ENCODE data around the gene AARS2. TPM values are rescaled to one million over a fixed set of nuclear protein-coding genes. Genes with fewer than 3 reads are reported as not detected.

AARS2 gene
- total and polyA plus RNA-seq, 4 donors: 1.9 to 9.6 (median 6.9) TPM

- no peak for TF ChIP-seq RXRA (IDR thresholded peaks at IDR 0.05)
- no peak for TF ChIP-seq FOXA2 (IDR thresholded peaks at IDR 0.05)
- TF ChIP-seq SP1 (IDR thresholded peaks at IDR 0.05): no peak
- TF ChIP-seq RAD21 (IDR thresholded peaks at IDR 0.05): no peak
- TF ChIP-seq HNF4G (IDR thresholded peaks at IDR 0.05): no peak
- TF ChIP-seq YY1 (IDR thresholded peaks at IDR 0.05): no peak
- TF ChIP-seq EGR1 (IDR thresholded peaks at IDR 0.05; ENCODE audit: low read depth in 2 of 2): no peak
- no peak for TF ChIP-seq TAF1 (conservative IDR thresholded peaks at IDR 0.05)
- no peak for TF ChIP-seq HNF4A (conservative IDR thresholded peaks at IDR 0.05)
- Histone ChIP-seq H3K27ac (ENCODE audit: low read depth in 1 of 2, low read length in 2 of 2) (no peak overlapping the region), H3K36me3 (ENCODE audit: control insufficient read depth in 4 of 4, insufficient read depth in 3 of 4, low read depth in 1 of 4, low read length in 3 of 4) (peaks cover 0 to 23% (median 11%) of the 10 kb centered on the region in 4 donors), H3K4me3 (ENCODE audit: low read depth in 1 of 3, low read length in 3 of 3) (peak overlapping the region in 2 of 3 donors; percentile 30 to 51), H3K9me3 (ENCODE audit: control insufficient read depth in 4 of 4, low read length in 3 of 4) (no peaks in the 10 kb centered on the region), H3K27me3 (ENCODE audit: control insufficient read depth in 4 of 4, insufficient read depth in 4 of 4, low read length in 3 of 4) (peaks cover 0 to 12% (median 4%) of the 10 kb centered on the region in 4 donors), H3K4me1 (ENCODE audit: control insufficient read depth in 4 of 4, insufficient read depth in 4 of 4, low read length in 3 of 4) (peaks cover 7 to 13% (median 11%) of the 10 kb centered on the region in 4 donors), H3K9ac (ENCODE audit: low read depth in 1 of 2, low read length in 2 of 2) (no peak overlapping the region)
- 1% methylated on average over 86 of the region's 86 CpGs for WGBS
- DNase-seq (ENCODE audit: low spot score): no peak
These were observed 15.8 kb downstream of the AARS2 start for GRCh38 chr6:44297063-44298038.

GRCh38 chr6:44294832-44295791, 18.0 kb downstream of the AARS2 start:
- H3K27ac ChIP-seq (ENCODE audit: low read depth in 1 of 2, low read length in 2 of 2): no peak overlapping the region
- H3K9ac ChIP-seq (ENCODE audit: low read depth in 1 of 2, low read length in 2 of 2): no peak overlapping the region
- 66% methylated on average over 7 of the region's 7 CpGs for WGBS
- no peak for TF ChIP-seq HNF4G (IDR thresholded peaks at IDR 0.05)
- TF ChIP-seq, protein P1, sequence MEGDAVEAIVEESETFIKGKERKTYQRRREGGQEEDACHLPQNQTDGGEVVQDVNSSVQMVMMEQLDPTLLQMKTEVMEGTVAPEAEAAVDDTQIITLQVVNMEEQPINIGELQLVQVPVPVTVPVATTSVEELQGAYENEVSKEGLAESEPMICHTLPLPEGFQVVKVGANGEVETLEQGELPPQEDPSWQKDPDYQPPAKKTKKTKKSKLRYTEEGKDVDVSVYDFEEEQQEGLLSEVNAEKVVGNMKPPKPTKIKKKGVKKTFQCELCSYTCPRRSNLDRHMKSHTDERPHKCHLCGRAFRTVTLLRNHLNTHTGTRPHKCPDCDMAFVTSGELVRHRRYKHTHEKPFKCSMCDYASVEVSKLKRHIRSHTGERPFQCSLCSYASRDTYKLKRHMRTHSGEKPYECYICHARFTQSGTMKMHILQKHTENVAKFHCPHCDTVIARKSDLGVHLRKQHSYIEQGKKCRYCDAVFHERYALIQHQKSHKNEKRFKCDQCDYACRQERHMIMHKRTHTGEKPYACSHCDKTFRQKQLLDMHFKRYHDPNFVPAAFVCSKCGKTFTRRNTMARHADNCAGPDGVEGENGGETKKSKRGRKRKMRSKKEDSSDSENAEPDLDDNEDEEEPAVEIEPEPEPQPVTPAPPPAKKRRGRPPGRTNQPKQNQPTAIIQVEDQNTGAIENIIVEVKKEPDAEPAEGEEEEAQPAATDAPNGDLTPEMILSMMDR (IDR thresholded peaks at IDR 0.05; ENCODE audit: low read depth, low read length, missing input control): no peak
- TF ChIP-seq MAX (IDR thresholded peaks at IDR 0.05): no peak
- no peak overlapping the region for H3K4me3 ChIP-seq (ENCODE audit: low read depth in 1 of 3, low read length in 3 of 3)
- H3K9me3 ChIP-seq (ENCODE audit: control insufficient read depth in 4 of 4, low read length in 3 of 4): no peaks in the 10 kb centered on the region
- peaks cover 0 to under 1% (median under 1%) of the 10 kb centered on the region in 4 donors for H3K36me3 ChIP-seq (ENCODE audit: control insufficient read depth in 4 of 4, insufficient read depth in 3 of 4, low read depth in 1 of 4, low read length in 3 of 4)
- peaks cover 7 to 13% (median 11%) of the 10 kb centered on the region in 4 donors for H3K4me1 ChIP-seq (ENCODE audit: control insufficient read depth in 4 of 4, insufficient read depth in 4 of 4, low read length in 3 of 4)
- peaks cover 0 to 16% (median 8%) of the 10 kb centered on the region in 4 donors for H3K27me3 ChIP-seq (ENCODE audit: control insufficient read depth in 4 of 4, insufficient read depth in 4 of 4, low read length in 3 of 4)
- DNase-seq (ENCODE audit: low spot score): no peak

- no peak for DNase-seq (ENCODE audit: low spot score)
- Histone ChIP-seq H3K4me1 (ENCODE audit: control insufficient read depth in 4 of 4, insufficient read depth in 4 of 4, low read length in 3 of 4) (peaks cover 7 to 12% (median 8%) of the 10 kb centered on the region in 4 donors), H3K27me3 (ENCODE audit: control insufficient read depth in 4 of 4, insufficient read depth in 4 of 4, low read length in 3 of 4) (peaks cover 0 to 16% (median 8%) of the 10 kb centered on the region in 4 donors), H3K27ac (ENCODE audit: low read depth in 1 of 2, low read length in 2 of 2) (no peak overlapping the region), H3K9ac (ENCODE audit: low read depth in 1 of 2, low read length in 2 of 2) (no peak overlapping the region), H3K9me3 (ENCODE audit: control insufficient read depth in 4 of 4, low read length in 3 of 4) (no peaks in the 10 kb centered on the region), H3K36me3 (ENCODE audit: control insufficient read depth in 4 of 4, insufficient read depth in 3 of 4, low read depth in 1 of 4, low read length in 3 of 4) (no peaks in the 10 kb centered on the region), H3K4me3 (ENCODE audit: low read depth in 1 of 3, low read length in 3 of 3) (no peak overlapping the region)
- 77% methylated on average over 4 of the region's 4 CpGs for WGBS
- TF ChIP-seq FOXA1 (IDR thresholded peaks at IDR 0.05) (no peak), MAX (IDR thresholded peaks at IDR 0.05) (no peak), JUND (IDR thresholded peaks at IDR 0.05) (no peak), TAF1 (conservative IDR thresholded peaks at IDR 0.05) (no peak), EGR1 (IDR thresholded peaks at IDR 0.05; ENCODE audit: low read depth in 2 of 2) (no peak), YY1 (IDR thresholded peaks at IDR 0.05) (no peak), HNF4G (IDR thresholded peaks at IDR 0.05) (no peak), ZBTB33 (IDR thresholded peaks at IDR 0.05) (no peak), NR2F2 (IDR thresholded peaks at IDR 0.05) (no peak)
- TF ChIP-seq, protein P1 (IDR thresholded peaks at IDR 0.05; ENCODE audit: low read depth, low read length, missing input control): no peak
- TF ChIP-seq, protein P2, sequence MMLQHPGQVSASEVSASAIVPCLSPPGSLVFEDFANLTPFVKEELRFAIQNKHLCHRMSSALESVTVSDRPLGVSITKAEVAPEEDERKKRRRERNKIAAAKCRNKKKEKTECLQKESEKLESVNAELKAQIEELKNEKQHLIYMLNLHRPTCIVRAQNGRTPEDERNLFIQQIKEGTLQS (IDR thresholded peaks at IDR 0.05): no peak
These were observed 20.3 kb downstream of the AARS2 start for GRCh38 chr6:44292661-44293365.
